ENCODE measurements around the gene ERO1B.
A peak's percentile ranks its signal among the peaks of the same experiment; 100 is the strongest.

The ERO1B gene

GRCh38 chr1:236307435-236307834, 25.7 kb upstream of the ERO1B start:
- no peaks in the 10 kb centered on the region for H3F3A ChIP-seq (ENCODE audit: low read depth)
- TF ChIP-seq, protein P1, sequence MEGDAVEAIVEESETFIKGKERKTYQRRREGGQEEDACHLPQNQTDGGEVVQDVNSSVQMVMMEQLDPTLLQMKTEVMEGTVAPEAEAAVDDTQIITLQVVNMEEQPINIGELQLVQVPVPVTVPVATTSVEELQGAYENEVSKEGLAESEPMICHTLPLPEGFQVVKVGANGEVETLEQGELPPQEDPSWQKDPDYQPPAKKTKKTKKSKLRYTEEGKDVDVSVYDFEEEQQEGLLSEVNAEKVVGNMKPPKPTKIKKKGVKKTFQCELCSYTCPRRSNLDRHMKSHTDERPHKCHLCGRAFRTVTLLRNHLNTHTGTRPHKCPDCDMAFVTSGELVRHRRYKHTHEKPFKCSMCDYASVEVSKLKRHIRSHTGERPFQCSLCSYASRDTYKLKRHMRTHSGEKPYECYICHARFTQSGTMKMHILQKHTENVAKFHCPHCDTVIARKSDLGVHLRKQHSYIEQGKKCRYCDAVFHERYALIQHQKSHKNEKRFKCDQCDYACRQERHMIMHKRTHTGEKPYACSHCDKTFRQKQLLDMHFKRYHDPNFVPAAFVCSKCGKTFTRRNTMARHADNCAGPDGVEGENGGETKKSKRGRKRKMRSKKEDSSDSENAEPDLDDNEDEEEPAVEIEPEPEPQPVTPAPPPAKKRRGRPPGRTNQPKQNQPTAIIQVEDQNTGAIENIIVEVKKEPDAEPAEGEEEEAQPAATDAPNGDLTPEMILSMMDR (conservative IDR thresholded peaks at IDR 0.05; ENCODE audit: low read length): no peak
- TF ChIP-seq EZH2phosphoT487 (IDR thresholded peaks at IDR 0.05; ENCODE audit: borderline replicate concordance): no peak
- H3K4me2 ChIP-seq (ENCODE audit: low read depth, low read length, poor library complexity, severe bottlenecking): no peak overlapping the region
- no peaks in the 10 kb centered on the region for H3K36me3 ChIP-seq (ENCODE audit: insufficient read depth, low read length)
- no peak overlapping the region for H2AFZ ChIP-seq (ENCODE audit: low read length)
- H3K9me3 ChIP-seq (ENCODE audit: insufficient read depth, low read depth, low read length): no peaks in the 10 kb centered on the region
- H3K9ac ChIP-seq (ENCODE audit: low read depth, low read length, poor library complexity, severe bottlenecking): no peak overlapping the region
- H3K79me2 ChIP-seq (ENCODE audit: insufficient read depth, low read length): no peaks in the 10 kb centered on the region
- no peaks in the 10 kb centered on the region for H3K9me2 ChIP-seq (replicated peaks; ENCODE audit: low read depth, low read length)
- H3K4me3 ChIP-seq (ENCODE audit: low read length, poor library complexity, severe bottlenecking): no peak overlapping the region
- no peaks in the 10 kb centered on the region for H4K20me1 ChIP-seq (ENCODE audit: insufficient read depth, low read length, poor library complexity, severe bottlenecking)
- no peaks in the 10 kb centered on the region for H3K27me3 ChIP-seq (ENCODE audit: insufficient read depth, low read length, poor library complexity, severe bottlenecking)
- no peaks in the 10 kb centered on the region for H3K4me1 ChIP-seq (ENCODE audit: insufficient read depth, low read length, poor library complexity, severe bottlenecking)

- Histone ChIP-seq H3K4me1 (ENCODE audit: insufficient read depth, low read length, poor library complexity, severe bottlenecking) (no peaks in the 10 kb centered on the region), H3K9me2 (replicated peaks; ENCODE audit: low read depth, low read length) (no peaks in the 10 kb centered on the region), H3K27me3 (ENCODE audit: insufficient read depth, low read length, poor library complexity, severe bottlenecking) (no peaks in the 10 kb centered on the region), H3K36me3 (ENCODE audit: insufficient read depth, low read length) (no peaks in the 10 kb centered on the region), H3K4me2 (ENCODE audit: low read depth, low read length, poor library complexity, severe bottlenecking) (no peak overlapping the region), H3K9me3 (ENCODE audit: insufficient read depth, low read depth, low read length) (no peaks in the 10 kb centered on the region), H3K4me3 (ENCODE audit: low read length, poor library complexity, severe bottlenecking) (no peak overlapping the region), H3F3A (ENCODE audit: low read depth) (no peaks in the 10 kb centered on the region), H2AFZ (ENCODE audit: low read length) (no peak overlapping the region), H3K9ac (ENCODE audit: low read depth, low read length, poor library complexity, severe bottlenecking) (no peak overlapping the region), H3K79me2 (ENCODE audit: insufficient read depth, low read length) (no peaks in the 10 kb centered on the region), H4K20me1 (ENCODE audit: insufficient read depth, low read length, poor library complexity, severe bottlenecking) (no peaks in the 10 kb centered on the region)
- no peak for TF ChIP-seq EZH2phosphoT487 (IDR thresholded peaks at IDR 0.05; ENCODE audit: borderline replicate concordance)
- TF ChIP-seq, protein P1 (conservative IDR thresholded peaks at IDR 0.05; ENCODE audit: low read length): no peak
Observed at GRCh38 chr1:236304682-236305081, 22.9 kb upstream of the ERO1B start.

DNA sequence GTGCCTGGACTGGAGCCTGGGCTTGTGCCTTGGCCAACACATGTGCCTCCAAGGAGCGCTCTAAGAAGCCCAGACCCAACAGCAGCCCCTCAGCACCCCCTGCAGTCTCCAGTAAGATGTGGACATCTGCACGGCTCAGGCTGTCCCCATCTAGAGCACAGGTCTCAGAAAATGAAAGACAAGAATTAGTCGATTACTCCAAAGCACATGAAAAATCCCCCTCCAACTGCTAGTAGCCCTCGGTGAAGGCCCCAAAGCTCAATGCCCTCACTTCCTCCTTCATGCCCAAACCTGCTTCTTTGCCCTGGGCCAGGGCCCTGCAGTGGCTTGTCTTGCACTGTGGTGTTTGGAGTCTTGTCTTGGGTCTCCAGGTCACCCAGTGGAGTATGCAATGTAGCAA, 21.9 kb upstream of the ERO1B start:
- Histone ChIP-seq H2AFZ (ENCODE audit: low read length) (0 out of 2 replicates have a peak overlapping the region, but pooled peaks have one; percentile 22), H3K9me2 (replicated peaks; ENCODE audit: low read depth, low read length) (no peaks in the 10 kb centered on the region), H3K9ac (ENCODE audit: low read depth, low read length, poor library complexity, severe bottlenecking) (no peak overlapping the region), H3K4me2 (ENCODE audit: low read depth, low read length, poor library complexity, severe bottlenecking) (no peak overlapping the region), H3K79me2 (ENCODE audit: insufficient read depth, low read length) (no peaks in the 10 kb centered on the region), H3K4me3 (ENCODE audit: low read length, poor library complexity, severe bottlenecking) (no peak overlapping the region), H3K4me1 (ENCODE audit: insufficient read depth, low read length, poor library complexity, severe bottlenecking) (no peaks in the 10 kb centered on the region), H3K27me3 (ENCODE audit: insufficient read depth, low read length, poor library complexity, severe bottlenecking) (no peaks in the 10 kb centered on the region), H3K36me3 (ENCODE audit: insufficient read depth, low read length) (no peaks in the 10 kb centered on the region), H4K20me1 (ENCODE audit: insufficient read depth, low read length, poor library complexity, severe bottlenecking) (no peaks in the 10 kb centered on the region), H3K9me3 (ENCODE audit: insufficient read depth, low read depth, low read length) (no peaks in the 10 kb centered on the region), H3F3A (ENCODE audit: low read depth) (no peaks in the 10 kb centered on the region)
- TF ChIP-seq EZH2phosphoT487 (IDR thresholded peaks at IDR 0.05; ENCODE audit: borderline replicate concordance): no peak
- TF ChIP-seq, protein P1 (conservative IDR thresholded peaks at IDR 0.05; ENCODE audit: low read length): peak; percentile 51

Data from Loucy (cell line).